Neural progenitor cell (in vitro differentiated cells): ENCODE data around the gene KRT77. TPM values are rescaled to one million over a fixed set of nuclear protein-coding genes. Genes with fewer than 3 reads are reported as not detected.
A peak's percentile ranks its signal among the peaks of the same experiment; 100 is the strongest.

Source experiments
- DNase-seq: peaks from one replicate; pipeline ENCODE4 v3.0.0-alpha.2; 2016; ENCODE audit warnings: low spot score
- H2AFZ ChIP-seq: fragments of 200-600 bp; sonication (generic); replicated peaks from 2 replicates; pipeline ENCODE4 v1.6.1; 2016; ENCODE audit warnings: antibody characterized with exemption
- H3F3A ChIP-seq: fragments of 200-600 bp; sonication (generic); 2 replicates; pipeline ENCODE4 v1.6.1; 2016; ENCODE audit warnings: antibody characterized with exemption, low read depth
- H3K27ac ChIP-seq: fragments of 200-600 bp; sonication (generic); 2 replicates; pipeline ENCODE4 v1.5.1; 2016; ENCODE audit warnings: mild to moderate bottlenecking
- H3K27me3 ChIP-seq: fragments of 200-600 bp; sonication (generic); 2 replicates; pipeline ENCODE4 v1.6.1; 2016; ENCODE audit warnings: mild to moderate bottlenecking, moderate library complexity
- H3K36me3 ChIP-seq: fragments of 200-600 bp; sonication (generic); 2 replicates; pipeline ENCODE4 v1.5.1; 2016
- H3K4me1 ChIP-seq: fragments of 200-600 bp; sonication (generic); 2 replicates; pipeline ENCODE4 v1.6.1; 2016; ENCODE audit warnings: mixed run types
- H3K4me2 ChIP-seq: fragments of 200-600 bp; sonication (generic); 2 replicates; pipeline ENCODE4 v1.6.1; 2016
- H3K4me3 ChIP-seq: fragments of 200-600 bp; sonication (generic); 2 replicates; pipeline ENCODE4 v1.5.1; 2016
- H3K79me2 ChIP-seq: fragments of 200-600 bp; sonication (generic); 2 replicates; pipeline ENCODE4 v1.6.1; 2016; ENCODE audit warnings: low read depth
- H3K9ac ChIP-seq: fragments of 200-600 bp; sonication (generic); 2 replicates; pipeline ENCODE4 v1.6.1; 2016
- H3K9me3 ChIP-seq: fragments of 200-600 bp; sonication (generic); 2 replicates; pipeline ENCODE4 v1.5.1; 2016; ENCODE audit warnings: low read depth
- H4K20me1 ChIP-seq: fragments of 200-600 bp; sonication (generic); 2 replicates; pipeline ENCODE4 v1.6.1; 2016; ENCODE audit warnings: low read depth
- H3K27ac Mint-ChIP-seq: 3 replicates; pipeline ENCODE4 v1.8.0; 2021; ENCODE audit warnings: mixed read lengths
- H3K27me3 Mint-ChIP-seq: 2 replicates; pipeline ENCODE4 v1.8.0; 2022; ENCODE audit warnings: low read depth, mild to moderate bottlenecking, inconsistent platforms, moderate library complexity, mixed read lengths; ENCODE audit not compliant: insufficient read depth
- H3K36me3 Mint-ChIP-seq: 3 replicates; pipeline ENCODE4 v1.8.0; 2021; ENCODE audit warnings: mixed read lengths
- H3K4me1 Mint-ChIP-seq: 3 replicates; pipeline ENCODE4 v1.8.0; 2021; ENCODE audit warnings: mixed read lengths
- H3K4me3 Mint-ChIP-seq: 3 replicates; pipeline ENCODE4 v1.8.0; 2021; ENCODE audit warnings: mild to moderate bottlenecking, moderate library complexity, mixed read lengths
- H3K9me3 Mint-ChIP-seq: 3 replicates; pipeline ENCODE4 v1.8.0; 2020; ENCODE audit warnings: mixed read lengths
- CTCF ChIP-seq: fragments of 200-600 bp; sonication (generic); IDR thresholded peaks from 2 replicates; pipeline ENCODE4 v1.5.1; 2017; ENCODE audit warnings: antibody characterized with exemption, mild to moderate bottlenecking
- EZH2 ChIP-seq: fragments of 200-600 bp; sonication (generic); IDR thresholded peaks from 2 replicates; pipeline ENCODE4 v1.6.1; 2017; ENCODE audit warnings: antibody characterized with exemption, mild to moderate bottlenecking, moderate library complexity
- EZH2phosphoT487 ChIP-seq: fragments of 200-600 bp; sonication (generic); IDR thresholded peaks from 2 replicates; pipeline ENCODE4 v1.6.1; 2017; ENCODE audit warnings: antibody characterized with exemption
- total RNA-seq: library from RNA; depleted of rRNA; stranded (reverse); fragments of >200 nt; gene quantifications from 2 replicates; pipeline ENCODE4 v1.2.3, GENCODE V29; 2015; ENCODE audit warnings: low replicate concordance

KRT77 gene
- total RNA-seq, 1 donor from 2014 or later = 0.47 TPM

- Mint-ChIP-seq H3K27ac (no peak overlapping the region), H3K36me3 (no peaks in the 10 kb centered on the region), H3K27me3 (peaks cover 20% of the 10 kb centered on the region), H3K4me1 (peaks cover 4% of the 10 kb centered on the region), H3K4me3 (no peak overlapping the region), H3K9me3 (no peaks in the 10 kb centered on the region)
- Histone ChIP-seq H3K4me1 (peaks cover 5% of the 10 kb centered on the region), H3K4me2 (no peak overlapping the region), H4K20me1 (no peaks in the 10 kb centered on the region), H3K4me3 (no peak overlapping the region), H3F3A (no peaks in the 10 kb centered on the region), H3K9me3 (no peaks in the 10 kb centered on the region), H3K79me2 (no peaks in the 10 kb centered on the region), H3K36me3 (no peaks in the 10 kb centered on the region), H3K27ac (no peak overlapping the region), H3K9ac (no peak overlapping the region), H2AFZ (no peak overlapping the region), H3K27me3 (peaks cover 18% of the 10 kb centered on the region)
- no peak for TF ChIP-seq EZH2phosphoT487
- TF ChIP-seq EZH2 = no peak
- no peak for TF ChIP-seq CTCF
- no peak for DNase-seq
Observed at GRCh38 chr12:52699373-52699772, 4.0 kb downstream of the KRT77 start.

GRCh38 chr12:52698651-52699340 lies 4.5 kb downstream of the KRT77 start:
- Histone ChIP-seq H3F3A (no peaks in the 10 kb centered on the region), H3K4me2 (peak overlapping the region; percentile 38), H3K27me3 (peaks cover 12% of the 10 kb centered on the region), H3K79me2 (no peaks in the 10 kb centered on the region), H3K4me1 (peaks cover 5% of the 10 kb centered on the region), H3K9me3 (no peaks in the 10 kb centered on the region), H3K9ac (no peak overlapping the region), H3K27ac (no peak overlapping the region), H4K20me1 (no peaks in the 10 kb centered on the region), H3K4me3 (no peak overlapping the region), H2AFZ (peak overlapping the region; percentile 42), H3K36me3 (no peaks in the 10 kb centered on the region)
- Mint-ChIP-seq H3K4me1 (peaks cover 4% of the 10 kb centered on the region), H3K27ac (no peak overlapping the region), H3K27me3 (peaks cover 20% of the 10 kb centered on the region), H3K36me3 (no peaks in the 10 kb centered on the region), H3K4me3 (no peak overlapping the region), H3K9me3 (no peaks in the 10 kb centered on the region)
- no peak for TF ChIP-seq CTCF
- no peak for TF ChIP-seq EZH2phosphoT487
- TF ChIP-seq EZH2 = no peak
- DNase-seq = no peak

GRCh38 chr12:52697058-52697582 lies 6.2 kb downstream of the KRT77 start:
- no peak overlapping the region for H3K4me2 ChIP-seq
- no peaks in the 10 kb centered on the region for H3K79me2 ChIP-seq
- H4K20me1 ChIP-seq = no peaks in the 10 kb centered on the region
- H3K4me3 Mint-ChIP-seq = no peak overlapping the region
- no peak overlapping the region for H3K9ac ChIP-seq
- no peak overlapping the region for H3K27ac ChIP-seq
- H3K9me3 Mint-ChIP-seq = no peaks in the 10 kb centered on the region
- TF ChIP-seq CTCF (peak; percentile 8), EZH2 (no peak)
- no peaks in the 10 kb centered on the region for H3K36me3 ChIP-seq
- H3K9me3 ChIP-seq = no peaks in the 10 kb centered on the region
- no peak overlapping the region for H3K4me3 ChIP-seq
- H3K27me3 ChIP-seq = peaks cover 12% of the 10 kb centered on the region
- H3K36me3 Mint-ChIP-seq = no peaks in the 10 kb centered on the region
- no peak overlapping the region for H3K27ac Mint-ChIP-seq
- no peak for DNase-seq
- H3K4me1 ChIP-seq = peaks cover 5% of the 10 kb centered on the region
- H3K27me3 Mint-ChIP-seq = peaks cover 20% of the 10 kb centered on the region
- peaks cover under 1% of the 10 kb centered on the region for H3F3A ChIP-seq
- peaks cover 8% of the 10 kb centered on the region for H3K4me1 Mint-ChIP-seq
- no peak overlapping the region for H2AFZ ChIP-seq
